A549 (cell line): Measurements from ENCODE around the gene KATNIP.

ENCODE experiments used
- BHLHE40 ChIP-seq: IDR thresholded peaks from 2 replicates; pipeline ENCODE4 v1.6.1; 2012; ENCODE audit warnings: low read depth, low read length, inconsistent platforms
- CBX8 ChIP-seq: fragments of 200-600 bp; sonication (generic); IDR thresholded peaks from 2 replicates; pipeline ENCODE4 v1.6.1; 2016
- CHD2 ChIP-seq: fragments of 150-350 bp; IDR thresholded peaks from 2 replicates; pipeline ENCODE4 v1.6.1; 2014; ENCODE audit warnings: low read length; ENCODE audit not compliant: partially characterized antibody
- CTCF ChIP-seq: fragments of >200 bp; sonication (Bioruptor Twin); formaldehyde crosslinking; IDR thresholded peaks from 3 replicates; pipeline ENCODE4 v1.5.1; 2016
- EHMT2 ChIP-seq: fragments of 200-600 bp; sonication (generic); IDR thresholded peaks from 2 replicates; pipeline ENCODE4 v1.6.1; 2016; ENCODE audit warnings: antibody characterized with exemption, low read depth, mild to moderate bottlenecking, moderate library complexity
- EP300 ChIP-seq, 2 experiments: fragments of >200 bp; sonication (Bioruptor Twin); formaldehyde crosslinking; IDR thresholded peaks; 2 replicates in 1 of 2; 3 replicates in 1 of 2; pipeline ENCODE4 v1.6.1; 2016 to 2017
- HMGXB4 ChIP-seq: fragments of 250-450 bp; sonication (Bioruptor Pico); IDR thresholded peaks from 2 replicates; pipeline ENCODE4 v1.5.0; 2021; ENCODE audit warnings: mild to moderate bottlenecking, moderate library complexity, borderline replicate concordance
- JUN ChIP-seq, 2 experiments: fragments of >200 bp; sonication (Bioruptor Twin); formaldehyde crosslinking; IDR thresholded peaks; 2 replicates in 1 of 2; 3 replicates in 1 of 2; pipeline ENCODE4 v1.6.1; 2016 to 2017
- KDM1A ChIP-seq: fragments of 200-600 bp; sonication (generic); IDR thresholded peaks from 2 replicates; pipeline ENCODE4 v1.6.1; 2016; ENCODE audit warnings: low read depth, mild to moderate bottlenecking
- POLR2A ChIP-seq: IDR thresholded peaks from 2 replicates; pipeline ENCODE4 v1.6.1; 2012; ENCODE audit warnings: mild to moderate bottlenecking, low read length
- RAD21 ChIP-seq, 2 experiments: fragments of >200 bp in 1 of 2; sonication (Bioruptor Twin) in 1 of 2; formaldehyde crosslinking in 1 of 2; IDR thresholded peaks in 1 of 2; conservative IDR thresholded peaks in 1 of 2; 2 replicates in 1 of 2; 3 replicates in 1 of 2; pipeline ENCODE4 v1.6.1; 2012 to 2018; ENCODE audit warnings: inconsistent platforms in 1 of 2
- SMC3 ChIP-seq: fragments of >200 bp; sonication (Bioruptor Twin); formaldehyde crosslinking; IDR thresholded peaks from 3 replicates; pipeline ENCODE4 v1.6.1; 2018; ENCODE audit warnings: inconsistent platforms
- SREBF2 ChIP-seq: fragments of 450-650 bp; IDR thresholded peaks from 2 replicates; pipeline ENCODE4 v1.6.1; 2014; ENCODE audit warnings: mild to moderate bottlenecking, moderate library complexity
- TF ChIP-seq, protein P1 (sequence below): fragments of >200 bp; sonication (Bioruptor Twin); formaldehyde crosslinking; IDR thresholded peaks from 3 replicates; pipeline ENCODE4 v1.6.1; 2016

DNA sequence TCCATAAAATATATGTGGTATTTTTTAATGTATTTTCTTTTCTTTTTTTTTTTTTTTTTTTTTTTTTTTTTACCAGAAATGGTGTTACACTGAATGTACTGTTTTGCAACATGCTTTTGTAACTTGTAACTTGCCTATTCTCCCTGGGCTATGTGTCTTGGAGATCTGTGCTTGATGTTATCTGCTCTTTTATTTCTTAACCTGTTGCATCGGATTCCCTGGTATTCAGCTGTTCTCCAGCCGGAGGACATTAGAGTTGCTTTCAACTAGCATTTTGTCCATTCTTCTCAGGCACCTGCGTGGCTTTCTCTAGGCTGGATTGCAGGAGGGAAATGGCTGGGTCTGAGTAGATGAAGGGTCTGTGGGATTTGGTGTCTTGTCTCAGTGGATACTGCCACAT, 47.4 kb downstream of the KATNIP start:
- TF ChIP-seq HMGXB4 (CRISPR knock-in tag) (no peak), POLR2A (no peak), CTCF (no peak), KDM1A (no peak), CHD2 (no peak), EHMT2 (no peak), BHLHE40 (no peak), EP300 (IDR thresholded peaks at IDR 0.05) (no peak), SMC3 (no peak), CBX8 (no peak), RAD21 (conservative IDR thresholded peaks at IDR 0.05 in 1 of 2, IDR thresholded peaks at IDR 0.05 in 1 of 2) (no peak), JUN (IDR thresholded peaks at IDR 0.05) (no peak), SREBF2 (no peak)
- TF ChIP-seq, protein P1, sequence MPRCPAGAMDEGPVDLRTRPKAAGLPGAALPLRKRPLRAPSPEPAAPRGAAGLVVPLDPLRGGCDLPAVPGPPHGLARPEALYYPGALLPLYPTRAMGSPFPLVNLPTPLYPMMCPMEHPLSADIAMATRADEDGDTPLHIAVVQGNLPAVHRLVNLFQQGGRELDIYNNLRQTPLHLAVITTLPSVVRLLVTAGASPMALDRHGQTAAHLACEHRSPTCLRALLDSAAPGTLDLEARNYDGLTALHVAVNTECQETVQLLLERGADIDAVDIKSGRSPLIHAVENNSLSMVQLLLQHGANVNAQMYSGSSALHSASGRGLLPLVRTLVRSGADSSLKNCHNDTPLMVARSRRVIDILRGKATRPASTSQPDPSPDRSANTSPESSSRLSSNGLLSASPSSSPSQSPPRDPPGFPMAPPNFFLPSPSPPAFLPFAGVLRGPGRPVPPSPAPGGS: no peak
